ENCODE data around the gene MRPS31. TPM values are rescaled to one million over a fixed set of nuclear protein-coding genes. Genes with fewer than 3 reads are reported as not detected.
"Not testable (repeated sequence)": the region's sequence is repeated elsewhere in the genome, so short reads cannot be mapped to it uniquely, and the experiment has no call there.

Gene MRPS31
- total RNA-seq, 3 donors from 2014 or later (not counting 1 experiment from before 2014, with no cell fraction given) = 13.6 to 19.6 (median 13.8) TPM

GRCh38 chr13:40728595-40728994 lies 42.4 kb downstream of the MRPS31 start:
- Histone ChIP-seq H3K4me3 (ENCODE audit: low read length) (no peak overlapping the region), H3K36me3 (ENCODE audit: control insufficient read depth, insufficient read depth, low read length) (peaks cover 16% of the 10 kb centered on the region), H3K27ac (ENCODE audit: low read length) (no peak overlapping the region), H3K9me3 (ENCODE audit: control insufficient read depth, insufficient read depth, low read length) (no peaks in the 10 kb centered on the region), H3K4me1 (ENCODE audit: control insufficient read depth, insufficient read depth, low read length) (no peaks in the 10 kb centered on the region), H3K27me3 (ENCODE audit: control insufficient read depth, insufficient read depth, low read length) (no peaks in the 10 kb centered on the region)
- 97% methylated on average over 5 of the region's 6 CpGs for whole genome bisulfite sequencing (ENCODE audit: insufficient coverage)
- H3K9me3 Mint-ChIP-seq = no peaks in the 10 kb centered on the region
- intact Hi-C loops (cut with micrococcal nuclease) = no loop called here
- H3K27ac Mint-ChIP-seq = no peak overlapping the region
- H3K36me3 Mint-ChIP-seq = peaks cover 7% of the 10 kb centered on the region
- H3K4me3 Mint-ChIP-seq = no peak overlapping the region
- no peak for TF ChIP-seq CTCF (IDR thresholded peaks at IDR 0.05)
- ATAC-seq (no peak), DNase-seq (no peak)
- H3K4me1 Mint-ChIP-seq = peaks cover 20 to 24% of the 10 kb centered on the region in 2 donors
- H3K27me3 Mint-ChIP-seq (ENCODE audit: low read depth in 2 of 2) = no peaks in the 10 kb centered on the region

DNA sequence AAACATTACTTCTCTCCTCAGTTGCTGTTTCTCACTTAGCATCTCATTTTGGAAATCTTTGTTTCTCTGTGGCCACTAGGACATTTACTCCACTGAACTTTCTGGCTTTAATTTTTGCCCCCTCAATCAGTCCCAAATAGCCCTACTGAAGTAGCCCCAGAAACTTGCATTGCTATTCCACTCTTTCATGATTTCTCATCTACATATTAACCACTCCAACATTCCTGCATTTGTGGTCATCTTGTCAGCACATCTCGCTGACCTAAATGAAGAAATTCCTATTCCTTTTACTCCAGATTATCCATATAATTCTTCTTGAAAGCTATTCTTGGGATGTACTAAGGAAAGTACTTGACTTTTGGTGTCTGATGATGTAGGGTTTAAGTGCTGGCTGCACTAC lies 56.6 kb downstream of the MRPS31 start:
- intact Hi-C loops (cut with micrococcal nuclease); DNase-seq; H3K4me3 ChIP-seq (ENCODE audit: low read length); H3K27ac Mint-ChIP-seq; H3K27me3 ChIP-seq (ENCODE audit: control insufficient read depth, insufficient read depth, low read length); H3K4me3 Mint-ChIP-seq; ATAC-seq; H3K4me1 Mint-ChIP-seq; H3K27me3 Mint-ChIP-seq (ENCODE audit: low read depth in 2 of 2); H3K27ac ChIP-seq (ENCODE audit: low read length); H3K4me1 ChIP-seq (ENCODE audit: control insufficient read depth, insufficient read depth, low read length): not testable (repeated sequence)
- peaks cover 18% of the 10 kb centered on the region for H3K36me3 ChIP-seq (ENCODE audit: control insufficient read depth, insufficient read depth, low read length)
- Mint-ChIP-seq H3K9me3 (peaks cover 9 to 12% of the 10 kb centered on the region in 2 donors), H3K36me3 (peaks cover 28% of the 10 kb centered on the region)
- H3K9me3 ChIP-seq (ENCODE audit: control insufficient read depth, insufficient read depth, low read length) = peaks cover 18% of the 10 kb centered on the region
- no CpG with 5 or more reads among the region's 1 CpG for WGBS (ENCODE audit: insufficient coverage)

GRCh38 chr13:40706439-40706838 lies 64.6 kb downstream of the MRPS31 start:
- peaks cover 38% of the 10 kb centered on the region for H3K36me3 Mint-ChIP-seq
- H3K9me3 Mint-ChIP-seq = peaks cover 24 to 25% of the 10 kb centered on the region in 2 donors
- H3K27me3 Mint-ChIP-seq (ENCODE audit: low read depth in 2 of 2) = no peaks in the 10 kb centered on the region
- TF ChIP-seq CTCF (IDR thresholded peaks at IDR 0.05) = no peak
- DNase-seq (peak in 1 of 2 donors; percentile 41), ATAC-seq (peak in 1 of 3 donors; percentile 55)
- 4% methylated on average over 2 of the region's 2 CpGs for WGBS (ENCODE audit: insufficient coverage)
- H3K27ac ChIP-seq (ENCODE audit: low read length) = no peak overlapping the region
- no peaks in the 10 kb centered on the region for H3K4me1 ChIP-seq (ENCODE audit: control insufficient read depth, insufficient read depth, low read length)
- H3K9me3 ChIP-seq (ENCODE audit: control insufficient read depth, insufficient read depth, low read length) = peaks cover 5% of the 10 kb centered on the region
- H3K36me3 ChIP-seq (ENCODE audit: control insufficient read depth, insufficient read depth, low read length) = no peaks in the 10 kb centered on the region
- H3K27me3 ChIP-seq (ENCODE audit: control insufficient read depth, insufficient read depth, low read length) = no peaks in the 10 kb centered on the region
- H3K4me3 ChIP-seq (ENCODE audit: low read length) = no peak overlapping the region
- no peak overlapping the region for H3K4me3 Mint-ChIP-seq
- intact Hi-C loops (cut with micrococcal nuclease) = no loop called here
- H3K27ac Mint-ChIP-seq = no peak overlapping the region
- H3K4me1 Mint-ChIP-seq = no peaks in the 10 kb centered on the region

GRCh38 chr13:40697711-40698110 lies 73.3 kb downstream of the MRPS31 start:
- H3K9me3 Mint-ChIP-seq = no peaks in the 10 kb centered on the region
- no peaks in the 10 kb centered on the region for H3K4me1 ChIP-seq (ENCODE audit: control insufficient read depth, insufficient read depth, low read length)
- H3K4me3 Mint-ChIP-seq = no peak overlapping the region
- TF ChIP-seq CTCF (IDR thresholded peaks at IDR 0.05) = no peak
- DNase-seq = no peak
- 68% methylated on average over 5 of the region's 5 CpGs for WGBS (ENCODE audit: insufficient coverage)
- no peaks in the 10 kb centered on the region for H3K27me3 Mint-ChIP-seq (ENCODE audit: low read depth in 2 of 2)
- no peak overlapping the region for H3K27ac ChIP-seq (ENCODE audit: low read length)
- no peaks in the 10 kb centered on the region for H3K9me3 ChIP-seq (ENCODE audit: control insufficient read depth, insufficient read depth, low read length)
- H3K27me3 ChIP-seq (ENCODE audit: control insufficient read depth, insufficient read depth, low read length) = no peaks in the 10 kb centered on the region
- no peaks in the 10 kb centered on the region for H3K36me3 ChIP-seq (ENCODE audit: control insufficient read depth, insufficient read depth, low read length)
- no peak overlapping the region for H3K4me3 ChIP-seq (ENCODE audit: low read length)
- intact Hi-C loops (cut with micrococcal nuclease) = no loop called here
- H3K36me3 Mint-ChIP-seq = no peaks in the 10 kb centered on the region
- no peak for ATAC-seq
- no peak overlapping the region for H3K27ac Mint-ChIP-seq
- no peaks in the 10 kb centered on the region for H3K4me1 Mint-ChIP-seq

Measured in natural killer cell (primary cell).